HG03460 (cell line): ENCODE data around the gene SOX30.

ENCODE experiments used
- ATAC-seq: cut with Tn5 transposase; IDR thresholded peaks from one replicate; pipeline ENCODE4 v1.9.1; 2021; ENCODE audit not compliant: unreplicated experiment

SOX30 gene

DNA sequence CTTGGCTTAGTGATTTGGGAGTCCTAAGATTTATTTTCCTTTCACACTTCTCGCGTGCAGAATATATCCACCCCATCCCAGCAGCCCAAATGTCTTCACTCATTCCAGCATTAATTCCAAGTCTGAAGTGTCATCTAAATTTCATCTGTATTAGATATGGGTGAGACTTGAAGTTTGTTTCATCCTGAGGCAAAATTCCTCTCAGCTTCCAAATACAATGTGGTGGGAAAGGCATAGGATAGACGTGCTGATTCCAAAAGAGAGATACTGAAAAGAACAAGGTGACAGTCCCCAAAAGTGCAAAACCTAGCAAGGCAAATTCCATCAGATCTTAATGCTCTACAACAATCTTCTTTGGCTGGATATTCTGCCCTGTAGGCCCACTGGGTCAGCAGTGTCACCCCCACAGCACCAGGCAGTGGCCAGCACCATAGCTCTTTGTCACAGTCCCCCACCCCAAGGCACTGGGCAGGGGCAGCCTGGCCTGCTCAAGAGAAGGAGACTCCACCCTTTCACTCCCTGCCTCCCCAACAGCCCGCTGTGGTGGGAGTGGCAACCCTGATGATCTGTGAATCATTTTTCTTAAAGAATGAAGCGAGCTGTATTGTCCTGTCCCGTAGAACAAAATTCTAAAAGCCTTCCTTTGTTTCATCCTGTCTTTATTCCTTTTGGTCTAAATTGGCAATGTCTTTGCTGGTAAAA is 74.0 kb downstream of the SOX30 start:
- no peak for ATAC-seq

DNA sequence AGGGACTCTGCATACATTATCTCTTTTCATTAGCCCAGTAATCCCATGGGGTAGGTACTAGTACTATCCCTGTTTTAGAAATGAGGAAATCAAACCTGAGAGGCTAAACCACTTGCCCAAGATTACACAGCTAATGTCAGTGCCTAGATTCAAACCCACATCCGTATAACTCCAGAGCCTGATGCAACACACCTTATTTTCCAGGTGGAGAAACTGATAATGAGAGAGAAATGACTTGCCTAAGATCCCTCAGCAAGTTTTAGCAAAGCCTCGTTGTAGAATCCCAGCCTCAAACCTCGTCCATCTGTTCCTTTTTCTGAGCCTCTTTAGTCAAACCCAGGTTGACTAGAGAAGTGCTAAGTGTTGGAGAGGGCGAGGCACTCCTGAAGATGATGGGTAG is 75.6 kb downstream of the SOX30 start:
- no peak for ATAC-seq
